ENCODE data around the gene OXCT2. TPM values are rescaled to one million over a fixed set of nuclear protein-coding genes. Genes with fewer than 3 reads are reported as not detected.

OXCT2 gene
- total RNA-seq, 2 experiments from 2014 or later: 3.8 to 5.7 TPM

Other genes starting within 250 kb of the OXCT2 start
- 100 to 1,000 TPM; 445 to 490 TPM for gene PABPC4, start 194.6 kb downstream of the OXCT2 start, total RNA-seq
- gene HEYL, start 131.7 kb downstream of the OXCT2 start, total RNA-seq: under 1 TPM; 0.08 to 0.26 TPM
- under 1 TPM in 1 of 2 experiments, not detected in 1; 0.32 TPM for gene NT5C1A, start 99.2 kb downstream of the OXCT2 start, total RNA-seq
- gene HPCAL4, start 79.9 kb downstream of the OXCT2 start, total RNA-seq: 1 to 10 TPM; 1.8 to 2.2 TPM
- 10 to 100 TPM; 66.9 to 68.0 TPM for gene PPIE, start 32.5 kb downstream of the OXCT2 start, total RNA-seq
- under 1 TPM; 0.12 to 0.20 TPM for gene BMP8B, start 17.5 kb upstream of the OXCT2 start, total RNA-seq
- 10 to 100 TPM; 42.3 to 44.0 TPM for gene TRIT1, start 112.2 kb upstream of the OXCT2 start, total RNA-seq
- under 1 TPM; 0.08 to 0.20 TPM for gene MYCL, start 130.6 kb upstream of the OXCT2 start, total RNA-seq
- 10 to 100 TPM; 20.2 to 22.3 TPM for gene MFSD2A, start 183.8 kb upstream of the OXCT2 start, total RNA-seq

All from activated naive CD8-positive, alpha-beta T cell treated with anti-CD3 and anti-CD28 coated beads for 36 hours (primary cell).